IPS-20b (cell line): ENCODE measurements around the gene WDPCP.
"Not testable (repeated sequence)": the region's sequence is repeated elsewhere in the genome, so short reads cannot be mapped to it uniquely, and the experiment has no call there.

ENCODE experiments used
- H3K27ac ChIP-seq: one replicate; pipeline ENCODE4 v1.5.1; 2013; ENCODE audit warnings: low read length
- H3K27me3 ChIP-seq: 2 replicates; pipeline ENCODE4 v1.6.1; 2013; ENCODE audit warnings: mild to moderate bottlenecking, low read length, inconsistent platforms; ENCODE audit not compliant: insufficient read depth
- H3K36me3 ChIP-seq: 2 replicates; pipeline ENCODE4 v1.6.1; 2013; ENCODE audit warnings: low read depth, mild to moderate bottlenecking, inconsistent platforms, low read length, moderate library complexity; ENCODE audit not compliant: insufficient read depth
- H3K4me1 ChIP-seq: 2 replicates; pipeline ENCODE4 v1.6.1; 2013; ENCODE audit warnings: mild to moderate bottlenecking, control low read depth, inconsistent platforms, low read length, moderate library complexity; ENCODE audit not compliant: insufficient read depth
- H3K4me3 ChIP-seq: 2 replicates; pipeline ENCODE4 v1.5.1; 2013; ENCODE audit warnings: mild to moderate bottlenecking, low read length, inconsistent platforms
- H3K9ac ChIP-seq: 2 replicates; pipeline ENCODE4 v1.6.1; 2013; ENCODE audit warnings: low read depth, mild to moderate bottlenecking, inconsistent platforms, low read length, moderate library complexity
- H3K9me3 ChIP-seq: 2 replicates; pipeline ENCODE4 v1.6.1; 2013; ENCODE audit warnings: mild to moderate bottlenecking, low read depth, low read length, inconsistent platforms; ENCODE audit not compliant: insufficient read depth

Gene WDPCP

GRCh38 chr2:63195310-63195709, 393.0 kb downstream of the WDPCP start:
- Histone ChIP-seq H3K4me1 (no peaks in the 10 kb centered on the region), H3K4me3 (no peak overlapping the region), H3K27ac (no peak overlapping the region), H3K9ac (no peak overlapping the region), H3K9me3 (no peaks in the 10 kb centered on the region; the same call in 1 of the 2 replicates), H3K36me3 (no peaks in the 10 kb centered on the region), H3K27me3 (no peaks in the 10 kb centered on the region)

- H3K9me3 ChIP-seq = no peaks in the 10 kb centered on the region
Measured at GRCh38 chr2:63194175-63194574, 394.1 kb downstream of the WDPCP start.

GRCh38 chr2:63192889-63193774, 395.1 kb downstream of the WDPCP start:
- H3K4me3 ChIP-seq = no peak overlapping the region
- H3K36me3 ChIP-seq = no peaks in the 10 kb centered on the region
- H3K9me3 ChIP-seq = no peaks in the 10 kb centered on the region
- H3K4me1 ChIP-seq = no peaks in the 10 kb centered on the region
- H3K27me3 ChIP-seq = no peaks in the 10 kb centered on the region
- no peak overlapping the region for H3K9ac ChIP-seq
- H3K27ac ChIP-seq = no peak overlapping the region

More at GRCh38 chr2:63194175-63194574, 394.1 kb downstream of the WDPCP start:
- no peaks in the 10 kb centered on the region for H3K27me3 ChIP-seq
- no peak overlapping the region for H3K9ac ChIP-seq
- no peaks in the 10 kb centered on the region for H3K4me1 ChIP-seq
- no peak overlapping the region for H3K4me3 ChIP-seq
- no peaks in the 10 kb centered on the region for H3K36me3 ChIP-seq
- no peak overlapping the region for H3K27ac ChIP-seq

- H3K4me3 ChIP-seq = no peak overlapping the region
- no peak overlapping the region for H3K27ac ChIP-seq
- H3K9ac ChIP-seq = no peak overlapping the region
- no peaks in the 10 kb centered on the region for H3K36me3 ChIP-seq
- H3K4me1 ChIP-seq = no peaks in the 10 kb centered on the region
- no peaks in the 10 kb centered on the region for H3K9me3 ChIP-seq
- H3K27me3 ChIP-seq = no peaks in the 10 kb centered on the region
Measured at GRCh38 chr2:63192169-63192888, 395.9 kb downstream of the WDPCP start.

- no peak overlapping the region for H3K9ac ChIP-seq
- no peak overlapping the region for H3K27ac ChIP-seq
- no peaks in the 10 kb centered on the region for H3K36me3 ChIP-seq
- H3K27me3 ChIP-seq = no peaks in the 10 kb centered on the region
- no peaks in the 10 kb centered on the region for H3K4me1 ChIP-seq
- H3K4me3 ChIP-seq = no peak overlapping the region
- H3K9me3 ChIP-seq = no peaks in the 10 kb centered on the region
Measured at GRCh38 chr2:63189026-63189425, 399.3 kb downstream of the WDPCP start.

- Histone ChIP-seq H3K36me3 (no peaks in the 10 kb centered on the region), H3K27me3 (no peaks in the 10 kb centered on the region), H3K27ac (no peak overlapping the region), H3K9ac (no peak overlapping the region), H3K4me3 (no peak overlapping the region), H3K4me1 (no peaks in the 10 kb centered on the region), H3K9me3 (no peaks in the 10 kb centered on the region)
Measured at GRCh38 chr2:63186331-63186730, 401.9 kb downstream of the WDPCP start.

- no peak overlapping the region for H3K9ac ChIP-seq
Measured at GRCh38 chr2:63163161-63163820, 425.0 kb downstream of the WDPCP start.

GRCh38 chr2:63159262-63159661, 429.0 kb downstream of the WDPCP start:
- Histone ChIP-seq H3K27ac (no peak overlapping the region), H3K4me3 (no peak overlapping the region), H3K9ac (no peak overlapping the region), H3K27me3 (no peaks in the 10 kb centered on the region), H3K9me3 (no peaks in the 10 kb centered on the region), H3K36me3 (no peaks in the 10 kb centered on the region), H3K4me1 (no peaks in the 10 kb centered on the region)

More at GRCh38 chr2:63163161-63163820, 425.0 kb downstream of the WDPCP start:
- Histone ChIP-seq H3K27me3 (no peaks in the 10 kb centered on the region), H3K9me3 (no peaks in the 10 kb centered on the region), H3K27ac (no peak overlapping the region), H3K36me3 (no peaks in the 10 kb centered on the region), H3K4me3 (no peak overlapping the region), H3K4me1 (no peaks in the 10 kb centered on the region)

- H3K4me3 ChIP-seq, H3K9ac ChIP-seq: not testable (repeated sequence)
- H3K9me3 ChIP-seq = peaks cover 18% of the 10 kb centered on the region; the same call in 1 of the 2 replicates
Measured at GRCh38 chr2:63136683-63137082, 451.6 kb downstream of the WDPCP start.

GRCh38 chr2:63132020-63132419, 456.3 kb downstream of the WDPCP start:
- Histone ChIP-seq H3K36me3 (no peaks in the 10 kb centered on the region), H3K27ac (no peak overlapping the region)

More at GRCh38 chr2:63136683-63137082, 451.6 kb downstream of the WDPCP start:
- not testable (repeated sequence) for H3K27me3 ChIP-seq, H3K27ac ChIP-seq, H3K36me3 ChIP-seq, H3K4me1 ChIP-seq

GRCh38 chr2:63131196-63131595, 457.1 kb downstream of the WDPCP start:
- Histone ChIP-seq H3K36me3 (no peaks in the 10 kb centered on the region), H3K9ac (no peak overlapping the region), H3K27me3 (no peaks in the 10 kb centered on the region), H3K4me1 (no peaks in the 10 kb centered on the region), H3K9me3 (peaks cover 3% of the 10 kb centered on the region; the same call in 1 of the 2 replicates), H3K27ac (no peak overlapping the region), H3K4me3 (no peak overlapping the region)

More at GRCh38 chr2:63132020-63132419, 456.3 kb downstream of the WDPCP start:
- no peak overlapping the region for H3K4me3 ChIP-seq
- H3K9ac ChIP-seq = no peak overlapping the region
- H3K27me3 ChIP-seq = no peaks in the 10 kb centered on the region
- H3K9me3 ChIP-seq = peaks cover 9% of the 10 kb centered on the region; the same call in 1 of the 2 replicates
- H3K4me1 ChIP-seq = no peaks in the 10 kb centered on the region
